A549 (cell line): ENCODE data around the gene SPHK1. TPM values are rescaled to one million over a fixed set of nuclear protein-coding genes. Genes with fewer than 3 reads are reported as not detected.

ENCODE experiments used
- ATAC-seq, 2 experiments: fragments of 200-7000 bp in 1 of 2; fragments of >200 bp in 1 of 2; cut with Nextera tagmentation in 1 of 2; cut with Tn5 transposase in 1 of 2; 3 replicates each; pipeline versions ENCODE4 v1.8.0 to v1.9.1; 2018 to 2020; ENCODE audit warnings: mild to moderate bottlenecking in 1 of 2, moderate library complexity in 1 of 2
- CTCF ChIA-PET: fragments of 300-600 bp; sonication (Branson Sonifier 250); formaldehyde crosslinking; extraction: SDS; loops from one replicate; lab custom pipeline; 2021; ENCODE audit warnings: antibody characterized with exemption, inconsistent platforms; lab: Yijun Ruan, JAX
- POLR2A ChIA-PET: fragments of 350-600 bp; formaldehyde crosslinking; extraction: SDS; loops from one replicate; lab custom pipeline; 2021; ENCODE audit warnings: antibody characterized with exemption, inconsistent platforms; lab: Yijun Ruan, JAX
- DNase-seq, 2 experiments: peaks; one replicate each; pipeline versions ENCODE4 v3.0.0 to v3.0.0-alpha.2; 2011 to 2016; ENCODE audit warnings: low read depth in 1 of 2, low spot score in 1 of 2
- FAIRE-seq: peaks from 2 replicates; lab custom pipeline; 2011; peaks lifted over from hg19 to GRCh38; lab: Jason Lieb, UNC
- H3K27ac ChIP-seq, 2 experiments: fragments of >200 bp; sonication (Bioruptor Twin); formaldehyde crosslinking; 3 replicates each; pipeline ENCODE4 v1.5.1; 2016 to 2017
- H3K4me1 ChIP-seq: fragments of >200 bp; sonication (Bioruptor Twin); formaldehyde crosslinking; 3 replicates; pipeline ENCODE4 v1.6.1; 2016
- H3K4me2 ChIP-seq: fragments of >200 bp; sonication (Bioruptor Twin); formaldehyde crosslinking; 3 replicates; pipeline ENCODE4 v1.6.1; 2016
- H3K4me3 ChIP-seq: fragments of >200 bp; sonication (Bioruptor Twin); formaldehyde crosslinking; 3 replicates; pipeline ENCODE4 v1.5.1; 2016
- H3K9me3 ChIP-seq: fragments of >200 bp; sonication (Bioruptor Twin); formaldehyde crosslinking; 3 replicates; pipeline ENCODE4 v1.6.1; 2016
- EHF ChIP-seq: fragments of 250-450 bp; sonication (Bioruptor Pico); IDR thresholded peaks from 2 replicates; pipeline ENCODE4 v1.5.0; 2020; ENCODE audit warnings: mild to moderate bottlenecking
- HDAC2 ChIP-seq: fragments of 200-600 bp; sonication (generic); IDR thresholded peaks from 2 replicates; pipeline ENCODE4 v1.6.1; 2016
- HEYL ChIP-seq: fragments of 250-450 bp; sonication (Bioruptor Pico); IDR thresholded peaks from 2 replicates; pipeline ENCODE4 v1.8.0; 2021; ENCODE audit warnings: mild to moderate bottlenecking, moderate library complexity
- HOXB5 ChIP-seq: fragments of 250-450 bp; sonication (Bioruptor Pico); IDR thresholded peaks from 2 replicates; pipeline ENCODE4 v1.5.0; 2020; ENCODE audit warnings: mild to moderate bottlenecking, moderate library complexity
- JUN ChIP-seq, 2 experiments: fragments of >200 bp; sonication (Bioruptor Twin); formaldehyde crosslinking; IDR thresholded peaks; 2 replicates in 1 of 2; 3 replicates in 1 of 2; pipeline ENCODE4 v1.6.1; 2016 to 2017
- MAFK ChIP-seq: fragments of 450-650 bp; IDR thresholded peaks from 2 replicates; pipeline ENCODE4 v1.6.1; 2014; ENCODE audit not compliant: partially characterized antibody
- NR3C1 ChIP-seq: fragments of >200 bp; sonication (Bioruptor Twin); formaldehyde crosslinking; IDR thresholded peaks from 3 replicates; pipeline ENCODE4 v1.6.1; 2017
- RAD21 ChIP-seq, 2 experiments: fragments of >200 bp in 1 of 2; sonication (Bioruptor Twin) in 1 of 2; formaldehyde crosslinking in 1 of 2; IDR thresholded peaks in 1 of 2; conservative IDR thresholded peaks in 1 of 2; 2 replicates in 1 of 2; 3 replicates in 1 of 2; pipeline ENCODE4 v1.6.1; 2012 to 2018; ENCODE audit warnings: inconsistent platforms in 1 of 2
- REST ChIP-seq: fragments of 200-600 bp; sonication (generic); IDR thresholded peaks from 2 replicates; pipeline ENCODE4 v1.6.1; 2016; ENCODE audit warnings: antibody characterized with exemption, mild to moderate bottlenecking, moderate library complexity
- RNF2 ChIP-seq: fragments of 200-600 bp; sonication (generic); IDR thresholded peaks from 2 replicates; pipeline ENCODE4 v1.6.1; 2016; ENCODE audit warnings: low read depth, mild to moderate bottlenecking, antibody characterized with exemption, moderate library complexity, borderline replicate concordance
- SMC3 ChIP-seq: fragments of >200 bp; sonication (Bioruptor Twin); formaldehyde crosslinking; IDR thresholded peaks from 3 replicates; pipeline ENCODE4 v1.6.1; 2018; ENCODE audit warnings: inconsistent platforms
- USF2 ChIP-seq: fragments of 450-650 bp; IDR thresholded peaks from 2 replicates; pipeline ENCODE4 v1.6.1; 2014; ENCODE audit warnings: antibody characterized with exemption
- ZNF302 ChIP-seq: fragments of 250-450 bp; sonication (Bioruptor Pico); IDR thresholded peaks from 2 replicates; pipeline ENCODE4 v1.9.0; 2021; ENCODE audit warnings: inconsistent platforms, mild to moderate bottlenecking, moderate library complexity
- ZSCAN20 ChIP-seq: fragments of 250-450 bp; sonication (Bioruptor Pico); IDR thresholded peaks from 2 replicates; pipeline ENCODE4 v1.8.0; 2022; ENCODE audit warnings: mild to moderate bottlenecking, moderate library complexity
- WGBS: methylation state at CpG from one replicate; pipeline ENCODE4 v1.1.6; 2017; ENCODE audit errors: missing lambda C conversion rate; 5-methylcytosine and 5-hydroxymethylcytosine counted together
- polyA plus RNA-seq, 4 experiments: library from polyadenylated mRNA; depleted of rRNA in 3 of 4; stranded (reverse); fragments of >200 nt; fragmentation: RNase III in 1 of 4; extraction: RNeasy Plus Mini Kit Qiagen cat#74134 plus additional on column Dnase treatment in 1 of 4; gene quantifications; 2 replicates in 3 of 4; 3 replicates in 1 of 4; pipeline ENCODE4 v1.2.3, GENCODE V29; 2011 to 2017
- TF ChIP-seq, protein P1 (sequence below): IDR thresholded peaks from 2 replicates; pipeline ENCODE4 v1.6.1; 2012; ENCODE audit warnings: low read depth, borderline replicate concordance
- TF ChIP-seq, protein P2 (sequence below): fragments of >200 bp; sonication (Bioruptor Twin); formaldehyde crosslinking; IDR thresholded peaks from 2 replicates; pipeline ENCODE4 v1.6.1; 2016
- TF ChIP-seq, protein P3 (sequence below): fragments of 150-350 bp; IDR thresholded peaks from 2 replicates; pipeline ENCODE4 v1.6.1; 2014; ENCODE audit warnings: low read depth, mild to moderate bottlenecking, low read length
- TF ChIP-seq, protein P4 (sequence below): fragments of >200 bp; sonication (Bioruptor Twin); formaldehyde crosslinking; IDR thresholded peaks from 3 replicates; pipeline ENCODE4 v1.6.1; 2016

SPHK1 gene
- polyA plus RNA-seq, 2 of the 4 experiments (the other 2 are of a cell fraction), result 4.6 to 14.9 TPM

- CTCF ChIA-PET, result interaction anchor here (0.9 to 29.4 kb wide), 4 partner anchors 9 to 88 kb away, joined by 5 to 899 read pairs (median 21); partner anchors contain the start of genes PRPSAP1 and SPHK1
- no peak overlapping the region for H3K4me2 ChIP-seq
- H3K9me3 ChIP-seq, result no peaks in the 10 kb centered on the region
- no peak overlapping the region for H3K4me3 ChIP-seq
- DNase-seq (no peak), ATAC-seq (no peak), FAIRE-seq (no peak)
- TF ChIP-seq HEYL, result no peak
- TF ChIP-seq, protein P1, sequence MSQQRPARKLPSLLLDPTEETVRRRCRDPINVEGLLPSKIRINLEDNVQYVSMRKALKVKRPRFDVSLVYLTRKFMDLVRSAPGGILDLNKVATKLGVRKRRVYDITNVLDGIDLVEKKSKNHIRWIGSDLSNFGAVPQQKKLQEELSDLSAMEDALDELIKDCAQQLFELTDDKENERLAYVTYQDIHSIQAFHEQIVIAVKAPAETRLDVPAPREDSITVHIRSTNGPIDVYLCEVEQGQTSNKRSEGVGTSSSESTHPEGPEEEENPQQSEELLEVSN, result no peak
- TF ChIP-seq REST, result no peak
- TF ChIP-seq HDAC2, result no peak
- TF ChIP-seq RNF2, result no peak
- no peak for TF ChIP-seq JUN (IDR thresholded peaks at IDR 0.05)
- TF ChIP-seq, protein P2, sequence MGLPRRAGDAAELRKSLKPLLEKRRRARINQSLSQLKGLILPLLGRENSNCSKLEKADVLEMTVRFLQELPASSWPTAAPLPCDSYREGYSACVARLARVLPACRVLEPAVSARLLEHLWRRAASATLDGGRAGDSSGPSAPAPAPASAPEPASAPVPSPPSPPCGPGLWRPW, result no peak
- no peak for TF ChIP-seq MAFK
- TF ChIP-seq, protein P3, sequence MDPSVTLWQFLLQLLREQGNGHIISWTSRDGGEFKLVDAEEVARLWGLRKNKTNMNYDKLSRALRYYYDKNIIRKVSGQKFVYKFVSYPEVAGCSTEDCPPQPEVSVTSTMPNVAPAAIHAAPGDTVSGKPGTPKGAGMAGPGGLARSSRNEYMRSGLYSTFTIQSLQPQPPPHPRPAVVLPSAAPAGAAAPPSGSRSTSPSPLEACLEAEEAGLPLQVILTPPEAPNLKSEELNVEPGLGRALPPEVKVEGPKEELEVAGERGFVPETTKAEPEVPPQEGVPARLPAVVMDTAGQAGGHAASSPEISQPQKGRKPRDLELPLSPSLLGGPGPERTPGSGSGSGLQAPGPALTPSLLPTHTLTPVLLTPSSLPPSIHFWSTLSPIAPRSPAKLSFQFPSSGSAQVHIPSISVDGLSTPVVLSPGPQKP, result no peak
- no peak for TF ChIP-seq EHF
- TF ChIP-seq USF2, result no peak
- TF ChIP-seq SMC3, result no peak
- TF ChIP-seq NR3C1, result no peak
- no peak for TF ChIP-seq ZSCAN20 (CRISPR knock-in tag)
- TF ChIP-seq RAD21 (conservative IDR thresholded peaks at IDR 0.05 in 1 of 2, IDR thresholded peaks at IDR 0.05 in 1 of 2), result no peak
- no peak overlapping the region for H3K27ac ChIP-seq
- POLR2A ChIA-PET, result no interaction called here
- WGBS, result 53% methylated on average over 6 of the region's 6 CpGs
- peaks cover 6% of the 10 kb centered on the region; the same call in 2 of the 3 replicates for H3K4me1 ChIP-seq
These were observed 16.8 kb upstream of the SPHK1 start for GRCh38 chr17:76367642-76368041.

- no peak overlapping the region for H3K4me2 ChIP-seq
- FAIRE-seq (no peak), DNase-seq (no peak), ATAC-seq (no peak)
- ChIA-PET CTCF (interaction anchor here (1.3 to 29.4 kb wide), 5 partner anchors 10 to 98 kb away, joined by 3 to 899 read pairs (median 21); partner anchors contain the start of genes PRPSAP1 and SPHK1), POLR2A (no interaction called here)
- H3K4me3 ChIP-seq, result no peak overlapping the region
- H3K27ac ChIP-seq, result no peak overlapping the region
- peaks cover 6% of the 10 kb centered on the region; the same call in 2 of the 3 replicates for H3K4me1 ChIP-seq
- H3K9me3 ChIP-seq, result no peaks in the 10 kb centered on the region
- TF ChIP-seq ZNF302 (no peak), HDAC2 (no peak), HOXB5 (CRISPR knock-in tag) (no peak)
- TF ChIP-seq, protein P4, sequence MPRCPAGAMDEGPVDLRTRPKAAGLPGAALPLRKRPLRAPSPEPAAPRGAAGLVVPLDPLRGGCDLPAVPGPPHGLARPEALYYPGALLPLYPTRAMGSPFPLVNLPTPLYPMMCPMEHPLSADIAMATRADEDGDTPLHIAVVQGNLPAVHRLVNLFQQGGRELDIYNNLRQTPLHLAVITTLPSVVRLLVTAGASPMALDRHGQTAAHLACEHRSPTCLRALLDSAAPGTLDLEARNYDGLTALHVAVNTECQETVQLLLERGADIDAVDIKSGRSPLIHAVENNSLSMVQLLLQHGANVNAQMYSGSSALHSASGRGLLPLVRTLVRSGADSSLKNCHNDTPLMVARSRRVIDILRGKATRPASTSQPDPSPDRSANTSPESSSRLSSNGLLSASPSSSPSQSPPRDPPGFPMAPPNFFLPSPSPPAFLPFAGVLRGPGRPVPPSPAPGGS, result no peak
- 89% methylated on average over 10 of the region's 11 CpGs for WGBS
These were observed 15.9 kb upstream of the SPHK1 start for GRCh38 chr17:76368545-76368944.
